GM12891 (cell line): ENCODE results near the gene NUP50.

Source experiments
- POLR2A ChIP-seq: IDR thresholded peaks from 2 replicates; pipeline ENCODE4 v1.6.1; 2011; ENCODE audit warnings: low read depth, low read length, control low read depth
- POLR2AphosphoS5 ChIP-seq: IDR thresholded peaks from 2 replicates; pipeline ENCODE4 v1.6.1; 2011; ENCODE audit warnings: low read depth, low read length, control low read depth
- TAF1 ChIP-seq: IDR thresholded peaks from 2 replicates; pipeline ENCODE4 v1.6.1; 2011; ENCODE audit warnings: low read depth, low read length, control low read depth

- no peak for TF ChIP-seq POLR2A
- TF ChIP-seq TAF1 = no peak
- TF ChIP-seq POLR2AphosphoS5 = no peak
Measured at GRCh38 chr22:45207981-45208664, 44.4 kb downstream of the NUP50 start.
